HUES6 (cell line): ENCODE data around the gene CERS6.
"Not testable (repeated sequence)": the region's sequence is repeated elsewhere in the genome, so short reads cannot be mapped to it uniquely, and the experiment has no call there.

Source experiments
- H3K27ac ChIP-seq: 2 replicates; pipeline ENCODE4 v1.7.0; 2013; ENCODE audit warnings: low read depth, mild to moderate bottlenecking, low read length, inconsistent platforms
- H3K27me3 ChIP-seq: 2 replicates; pipeline ENCODE4 v1.6.1; 2013; ENCODE audit warnings: low read length; ENCODE audit not compliant: control insufficient read depth, insufficient read depth
- H3K36me3 ChIP-seq: 2 replicates; pipeline ENCODE4 v1.6.1; 2013; ENCODE audit warnings: low read length; ENCODE audit not compliant: control insufficient read depth, insufficient read depth
- H3K4me1 ChIP-seq: 2 replicates; pipeline ENCODE4 v1.6.1; 2013; ENCODE audit warnings: low read length; ENCODE audit not compliant: control insufficient read depth, insufficient read depth
- H3K4me3 ChIP-seq: 2 replicates; pipeline ENCODE4 v1.5.1; 2013; ENCODE audit warnings: low read depth, low read length
- H3K9ac ChIP-seq: one replicate; pipeline ENCODE4 v1.6.1; 2013; ENCODE audit warnings: mild to moderate bottlenecking, low read length
- H3K9me3 ChIP-seq: 2 replicates; pipeline ENCODE4 v1.6.1; 2013; ENCODE audit warnings: low read depth, low read length; ENCODE audit not compliant: control insufficient read depth, insufficient read depth

CERS6 gene

DNA sequence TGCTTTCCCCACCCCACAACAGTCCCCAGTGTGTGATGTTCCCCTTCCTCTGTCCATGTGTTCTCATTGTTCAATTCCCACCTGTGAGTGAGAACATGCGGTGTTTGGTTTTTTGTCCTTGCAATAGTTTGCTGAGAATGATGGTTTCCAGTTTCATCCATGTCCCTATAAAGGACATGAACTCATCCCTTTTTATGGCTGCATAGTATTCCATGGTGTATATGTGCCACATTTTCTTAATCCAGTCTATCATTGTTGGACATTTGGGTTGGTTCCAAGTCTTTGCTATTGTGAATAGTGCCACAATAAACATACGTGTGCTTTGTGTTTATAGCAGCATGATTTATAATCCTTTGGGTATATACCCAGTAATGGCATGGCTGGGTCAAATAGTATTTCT lies 335.1 kb downstream of the CERS6 start:
- not testable (repeated sequence) for H3K36me3 ChIP-seq, H3K27ac ChIP-seq, H3K9me3 ChIP-seq, H3K4me3 ChIP-seq, H3K27me3 ChIP-seq, H3K9ac ChIP-seq, H3K4me1 ChIP-seq

DNA sequence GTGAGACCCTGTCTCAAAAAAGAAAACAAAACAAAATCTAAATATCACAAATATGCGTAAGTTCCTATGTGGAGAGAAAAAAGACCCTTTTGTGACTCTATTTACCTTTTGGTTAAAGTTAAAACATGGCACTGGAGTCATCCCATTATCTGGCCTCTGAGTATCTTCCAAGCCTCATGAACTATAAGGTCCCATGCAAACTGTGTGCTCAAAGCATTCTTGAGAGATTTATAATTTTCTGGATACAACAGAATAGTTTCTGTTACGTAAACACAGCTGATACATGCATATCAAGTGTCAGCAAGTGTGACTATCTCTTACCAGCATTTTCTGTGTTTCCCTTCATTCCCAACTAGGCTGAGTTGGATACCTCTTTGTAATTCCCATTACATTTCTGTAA lies 337.5 kb downstream of the CERS6 start:
- no peak overlapping the region for H3K9ac ChIP-seq
- H3K4me1 ChIP-seq: peaks cover 6% of the 10 kb centered on the region
- H3K27me3 ChIP-seq: no peaks in the 10 kb centered on the region
- H3K36me3 ChIP-seq: no peaks in the 10 kb centered on the region
- no peak overlapping the region for H3K4me3 ChIP-seq
- H3K27ac ChIP-seq: no peak overlapping the region
- no peaks in the 10 kb centered on the region for H3K9me3 ChIP-seq

GRCh38 chr2:168794968-168795367 lies 338.9 kb downstream of the CERS6 start:
- H3K4me3 ChIP-seq: no peak overlapping the region

GRCh38 chr2:168796090-168796577 lies 340.1 kb downstream of the CERS6 start:
- Histone ChIP-seq H3K9me3 (no peaks in the 10 kb centered on the region), H3K27me3 (no peaks in the 10 kb centered on the region), H3K4me1 (peaks cover 20% of the 10 kb centered on the region), H3K4me3 (no peak overlapping the region), H3K36me3 (no peaks in the 10 kb centered on the region), H3K9ac (no peak overlapping the region), H3K27ac (no peak overlapping the region)

More at GRCh38 chr2:168794968-168795367, 338.9 kb downstream of the CERS6 start:
- Histone ChIP-seq H3K4me1 (peaks cover 20% of the 10 kb centered on the region), H3K9me3 (no peaks in the 10 kb centered on the region), H3K9ac (no peak overlapping the region), H3K27ac (no peak overlapping the region), H3K27me3 (no peaks in the 10 kb centered on the region), H3K36me3 (no peaks in the 10 kb centered on the region)

- Histone ChIP-seq H3K4me3 (no peak overlapping the region), H3K9me3 (no peaks in the 10 kb centered on the region), H3K27ac (no peak overlapping the region), H3K27me3 (no peaks in the 10 kb centered on the region), H3K4me1 (peaks cover 22% of the 10 kb centered on the region), H3K9ac (no peak overlapping the region), H3K36me3 (no peaks in the 10 kb centered on the region)
Measured at GRCh38 chr2:168796583-168797285, 340.7 kb downstream of the CERS6 start.

GRCh38 chr2:168797286-168797655 lies 341.2 kb downstream of the CERS6 start:
- Histone ChIP-seq H3K36me3 (no peaks in the 10 kb centered on the region), H3K27ac (no peak overlapping the region), H3K9me3 (no peaks in the 10 kb centered on the region), H3K4me3 (no peak overlapping the region), H3K27me3 (no peaks in the 10 kb centered on the region), H3K4me1 (peaks cover 27% of the 10 kb centered on the region), H3K9ac (no peak overlapping the region)

DNA sequence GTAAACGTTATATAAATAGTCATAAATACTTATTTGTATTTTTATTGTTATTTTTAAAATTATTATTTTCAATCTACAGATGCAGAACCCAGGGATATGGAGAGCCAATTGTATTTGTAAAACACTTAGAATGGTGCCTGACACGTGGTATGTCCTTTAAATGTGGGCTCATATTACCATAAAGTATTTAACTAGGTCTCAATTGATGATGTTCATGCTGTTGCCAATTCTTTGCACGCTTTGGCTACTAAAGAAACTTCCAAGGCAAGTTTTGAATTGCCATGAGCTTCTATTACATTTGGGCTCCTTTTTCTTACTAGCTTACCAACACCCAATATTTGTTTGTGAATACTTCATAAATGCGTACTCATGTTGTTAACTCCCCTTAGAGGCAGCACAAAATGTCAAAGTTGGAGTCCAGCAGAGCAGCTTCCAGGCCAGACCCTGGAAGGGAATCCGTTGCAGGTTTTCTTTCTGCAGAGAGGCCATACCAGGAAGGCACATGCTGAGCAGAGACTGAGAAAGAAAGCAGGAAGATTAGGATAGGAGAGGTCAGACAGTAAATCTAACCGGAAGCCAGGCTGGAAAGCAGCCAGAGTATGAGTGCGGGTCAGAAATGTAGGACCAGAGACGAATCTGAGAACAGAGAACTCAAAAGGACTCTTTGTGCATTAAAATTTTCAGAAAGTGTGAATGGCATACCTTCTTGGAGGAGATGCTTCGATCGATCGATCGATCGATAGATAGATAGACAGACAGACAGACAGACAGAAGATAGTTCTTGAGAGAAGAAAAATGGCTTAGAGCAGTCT lies 342.2 kb downstream of the CERS6 start:
- no peaks in the 10 kb centered on the region for H3K27me3 ChIP-seq
- H3K27ac ChIP-seq: no peak overlapping the region; the same call in 1 of the 2 replicates
- H3K4me1 ChIP-seq: peaks cover 30% of the 10 kb centered on the region
- H3K36me3 ChIP-seq: no peaks in the 10 kb centered on the region
- no peak overlapping the region for H3K4me3 ChIP-seq
- H3K9ac ChIP-seq: no peak overlapping the region
- H3K9me3 ChIP-seq: no peaks in the 10 kb centered on the region

- Histone ChIP-seq H3K27me3 (no peaks in the 10 kb centered on the region), H3K4me1 (peaks cover 30% of the 10 kb centered on the region), H3K9me3 (no peaks in the 10 kb centered on the region), H3K4me3 (no peak overlapping the region), H3K36me3 (no peaks in the 10 kb centered on the region), H3K9ac (no peak overlapping the region), H3K27ac (no peak overlapping the region; the same call in 1 of the 2 replicates)
Measured at GRCh38 chr2:168798888-168799410, 342.9 kb downstream of the CERS6 start.

DNA sequence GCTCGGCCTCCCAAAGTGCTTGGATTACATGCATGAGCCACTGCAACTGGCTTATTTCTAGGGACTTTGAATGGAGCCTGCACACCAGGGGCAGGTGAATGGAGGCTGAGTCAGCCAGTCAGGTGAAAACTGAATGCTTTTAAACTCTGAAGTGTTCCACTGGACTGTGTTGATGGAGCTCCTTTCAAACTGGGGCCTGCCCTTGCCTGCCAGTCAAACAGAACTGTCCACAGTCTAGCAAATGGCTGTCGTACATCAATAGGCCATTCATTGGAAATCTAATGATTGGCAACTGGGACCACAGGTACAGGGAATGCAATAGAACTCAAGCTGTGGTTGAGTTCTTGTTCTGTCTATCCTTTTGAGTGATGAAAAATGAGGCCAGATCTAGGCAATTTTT lies 345.4 kb downstream of the CERS6 start:
- Histone ChIP-seq H3K4me3 (no peak overlapping the region), H3K27me3 (no peaks in the 10 kb centered on the region), H3K9me3 (no peaks in the 10 kb centered on the region), H3K9ac (no peak overlapping the region), H3K4me1 (peaks cover 30% of the 10 kb centered on the region), H3K36me3 (no peaks in the 10 kb centered on the region), H3K27ac (no peak overlapping the region)

- Histone ChIP-seq H3K36me3 (no peaks in the 10 kb centered on the region), H3K27me3 (no peaks in the 10 kb centered on the region), H3K27ac (no peak within 1 kb of the TSS), H3K9ac (no peak within 1 kb of the TSS), H3K9me3 (no peaks in the 10 kb centered on the region), H3K4me1 (peaks cover 30% of the 10 kb centered on the region), H3K4me3 (no peak within 1 kb of the TSS)
Measured at GRCh38 chr2:168801961-168802858, 346.1 kb downstream of the CERS6 start, which contains the start of gene NOSTRIN. Gene NOSTRIN (plus strand): TSS chr2:168802637. CDS start chr2:168802647, 10 bp downstream.
